Glomerular endothelial cell (primary cell): ENCODE data around the gene CENPC. TPM values are rescaled to one million over a fixed set of nuclear protein-coding genes. Genes with fewer than 3 reads are reported as not detected.
"Not testable (repeated sequence)": the region's sequence is repeated elsewhere in the genome, so short reads cannot be mapped to it uniquely, and the experiment has no call there.

Source experiments
- DNase-seq: peaks from one replicate; pipeline ENCODE4 v3.0.0-alpha.2; 2011; ENCODE audit warnings: low read depth, low spot score; ENCODE audit errors: extremely low read depth
- total RNA-seq: library from RNA; depleted of rRNA; stranded (reverse); fragments of >200 nt; gene quantifications from 2 replicates; pipeline ENCODE4 v1.2.3, GENCODE V29; 2015

CENPC gene
- total RNA-seq, 1 donor from 2014 or later: 10.2 TPM

DNA sequence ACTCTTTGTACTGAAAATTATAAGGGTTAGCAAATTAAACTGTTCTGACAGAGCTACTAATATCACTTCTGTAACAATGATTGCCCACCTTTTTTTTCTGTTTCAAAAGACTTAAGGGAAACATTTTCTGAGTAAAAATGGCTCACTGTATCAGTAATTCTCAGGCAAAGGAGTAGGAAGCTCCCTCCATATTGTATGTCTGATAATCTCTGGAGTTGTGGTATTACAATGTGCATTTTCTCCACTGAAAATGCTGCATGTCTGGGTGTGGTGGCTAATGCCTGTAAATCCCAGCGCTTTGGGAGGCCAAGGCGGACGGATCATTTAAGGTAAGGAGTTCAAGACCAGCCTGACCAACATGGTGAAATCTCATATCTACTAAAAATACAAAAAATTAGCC lies 8.8 kb upstream of the CENPC start:
- DNase-seq: no peak

- not testable (repeated sequence) for DNase-seq
Measured at GRCh38 chr4:67552146-67552792, 7.0 kb upstream of the CENPC start.

DNA sequence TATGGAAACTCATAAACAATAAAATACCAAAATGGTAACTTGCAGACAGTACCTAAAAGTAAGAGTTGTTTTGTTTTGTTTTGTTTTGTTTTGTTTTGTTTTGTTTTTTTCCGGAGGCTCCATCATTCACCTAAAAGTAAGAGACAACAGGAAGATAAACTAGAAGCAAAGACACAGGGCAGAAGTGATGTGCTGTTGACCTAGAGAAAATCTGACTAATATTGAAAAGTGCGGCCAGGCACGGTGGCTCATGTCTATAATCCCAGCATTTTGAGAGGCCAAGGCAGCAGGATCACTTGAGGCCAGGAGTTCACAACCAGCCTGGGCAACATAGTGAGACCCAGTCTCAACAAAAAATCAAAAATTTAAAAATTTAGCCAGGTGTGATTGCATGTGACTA lies 5.6 kb upstream of the CENPC start:
- no peak for DNase-seq

DNA sequence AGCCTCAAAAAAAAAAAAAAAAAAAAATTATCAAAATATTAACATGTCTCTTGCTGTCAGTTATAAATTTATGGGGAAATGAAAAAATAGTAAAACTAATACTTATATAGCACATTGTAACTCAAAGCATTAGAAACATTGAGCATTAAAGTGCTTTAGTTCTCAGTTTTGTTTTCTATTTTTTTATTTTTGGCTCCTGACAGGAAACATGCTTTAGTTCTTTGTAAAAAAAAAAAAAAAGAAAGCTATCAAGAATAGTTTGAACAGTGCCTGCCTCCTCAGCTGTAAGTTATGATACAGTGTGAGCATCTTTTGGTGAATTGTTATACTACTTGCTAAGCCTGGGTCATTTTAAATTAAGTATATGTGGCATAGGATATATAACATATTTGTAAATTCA lies 5.1 kb upstream of the CENPC start:
- no peak for DNase-seq

DNA sequence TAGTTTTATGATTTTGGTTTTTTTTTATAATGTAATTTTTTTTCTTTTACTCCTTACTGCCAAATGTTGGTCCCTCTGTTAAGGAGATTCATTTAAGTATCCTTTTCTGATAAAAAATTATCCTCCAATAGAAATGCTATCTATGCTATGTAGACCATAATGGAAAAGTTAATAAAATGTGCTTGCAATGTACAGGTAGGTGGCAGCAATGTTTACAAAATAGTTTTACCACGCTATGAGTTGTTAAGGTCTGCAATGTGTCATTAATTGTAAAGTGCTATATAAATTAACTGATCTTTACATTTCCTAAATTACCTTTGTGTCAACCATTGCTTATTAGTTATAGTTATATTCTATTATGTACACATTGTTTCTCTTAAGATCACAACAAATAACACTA lies 3.8 kb upstream of the CENPC start:
- no peak for DNase-seq

DNA sequence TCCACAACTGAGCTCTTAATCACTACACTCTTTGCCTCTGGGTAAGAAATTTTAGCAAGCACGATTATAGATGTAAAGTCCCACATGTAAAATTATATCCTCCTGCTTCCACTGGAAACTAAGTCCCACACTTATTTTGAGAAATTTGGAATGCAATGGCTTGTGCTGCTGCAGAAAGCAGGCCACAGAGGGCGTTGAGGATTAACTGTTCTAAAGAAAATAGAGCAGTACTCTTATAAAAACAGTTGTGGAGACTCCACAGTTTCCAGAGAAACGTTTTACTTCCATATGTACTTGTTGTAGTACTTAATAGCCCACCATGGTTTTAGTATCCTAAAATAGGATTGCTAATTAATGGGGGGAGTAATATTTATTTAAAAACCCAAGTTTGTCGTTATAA lies 1.7 kb upstream of the CENPC start:
- DNase-seq: no peak

GRCh38 chr4:67546004-67546356 lies 677 bp upstream of the CENPC start:
- no peak for DNase-seq

- no peak for DNase-seq
Measured at GRCh38 chr4:67542076-67542475, 3.2 kb downstream of the CENPC start.

- no peak for DNase-seq
Measured at GRCh38 chr4:67539830-67540229, 5.5 kb downstream of the CENPC start.

DNA sequence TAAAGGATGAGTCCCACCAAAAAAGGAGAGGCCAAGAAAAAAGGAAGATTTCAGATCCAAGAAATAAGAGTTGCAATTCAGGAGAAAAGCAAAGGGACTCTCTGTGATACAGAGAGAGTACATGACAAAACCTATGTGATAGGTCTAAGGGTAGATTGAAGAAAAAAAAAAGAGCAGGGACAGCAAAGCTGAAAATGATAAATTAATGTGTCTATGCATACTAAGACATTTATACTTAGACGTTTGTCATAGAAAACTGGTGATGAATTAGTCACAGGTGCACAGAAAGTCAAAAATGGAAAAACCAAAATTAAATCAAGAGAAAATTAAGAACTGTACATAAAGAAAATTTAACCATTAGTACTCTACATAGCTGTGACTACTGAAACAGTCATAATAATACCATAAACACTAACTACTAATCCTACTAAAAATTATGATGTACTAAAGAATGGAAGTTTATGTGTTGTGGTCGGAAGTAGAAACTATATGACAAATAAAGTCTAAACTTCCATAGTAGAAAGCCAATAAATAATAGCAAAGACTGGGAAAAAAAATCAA lies 9.9 kb downstream of the CENPC start:
- no peak for DNase-seq

DNA sequence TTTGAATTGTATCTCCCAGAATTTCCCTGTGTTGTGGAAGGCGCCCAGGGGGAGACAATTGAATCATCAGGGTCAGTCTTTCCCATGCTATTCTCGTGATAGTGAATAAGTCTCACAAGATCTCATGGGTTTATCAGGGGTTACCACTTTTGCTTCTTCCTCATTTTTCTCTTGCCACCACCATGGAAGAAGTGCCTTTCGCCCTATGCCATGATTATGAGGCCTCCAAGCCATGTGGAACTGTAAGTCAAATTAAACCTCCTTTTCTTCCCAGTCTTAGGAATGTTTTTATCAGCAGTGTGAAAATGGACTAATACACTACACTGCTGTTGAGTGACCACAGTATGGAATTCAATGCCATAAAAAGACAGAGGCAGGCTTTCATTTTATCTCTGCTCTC lies 12.2 kb downstream of the CENPC start:
- no peak for DNase-seq

GRCh38 chr4:67532397-67532796 lies 12.9 kb downstream of the CENPC start:
- not testable (repeated sequence) for DNase-seq

DNA sequence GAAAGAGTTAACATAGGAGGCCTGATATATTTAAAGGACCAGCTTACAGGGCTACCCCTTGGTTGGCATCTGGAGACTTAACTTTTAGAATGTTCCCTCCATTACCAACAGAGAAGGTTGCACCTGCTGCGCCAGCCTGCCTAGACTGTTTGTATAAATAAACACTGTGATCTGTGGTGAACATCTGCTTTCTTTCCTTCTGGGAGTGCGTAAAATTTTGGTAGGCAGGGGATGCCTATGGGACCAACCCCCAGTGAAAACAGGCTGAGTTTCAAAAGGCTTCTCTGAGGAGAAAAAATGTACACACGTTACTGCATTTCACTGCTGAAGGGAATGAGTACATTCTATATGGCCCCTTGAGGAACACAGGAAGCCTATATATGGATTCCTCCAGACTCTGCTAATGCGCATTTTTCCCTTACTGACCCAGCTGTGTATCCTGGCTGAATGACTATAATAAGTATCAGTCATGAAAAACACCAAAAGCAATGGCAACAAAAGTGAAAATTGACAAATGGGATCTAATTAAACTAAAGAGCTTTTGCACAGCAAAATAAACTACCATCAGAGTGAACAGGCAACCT lies 13.8 kb downstream of the CENPC start:
- DNase-seq: no peak

DNA sequence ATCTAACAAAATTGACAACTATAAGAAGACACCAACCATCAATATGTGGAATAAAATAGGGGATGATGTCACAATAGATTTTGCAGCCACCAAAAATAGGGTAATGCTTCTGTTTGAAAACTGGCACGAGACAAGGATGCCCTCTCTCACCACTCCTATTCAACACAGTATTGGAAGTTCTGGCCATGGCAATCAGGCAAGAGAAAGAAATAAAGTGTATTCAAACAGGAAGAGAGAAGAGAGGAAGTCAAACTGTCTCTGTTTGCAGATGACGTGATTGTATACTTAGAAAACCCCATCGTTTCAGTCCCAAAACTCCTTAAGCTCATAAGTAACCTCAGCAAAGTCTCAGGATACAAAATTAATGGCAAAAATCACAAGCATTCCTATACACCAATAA lies 21.2 kb downstream of the CENPC start:
- not testable (repeated sequence) for DNase-seq

- DNase-seq: peak; percentile 57
Measured at GRCh38 chr4:67522851-67523671, 22.2 kb downstream of the CENPC start.

DNA sequence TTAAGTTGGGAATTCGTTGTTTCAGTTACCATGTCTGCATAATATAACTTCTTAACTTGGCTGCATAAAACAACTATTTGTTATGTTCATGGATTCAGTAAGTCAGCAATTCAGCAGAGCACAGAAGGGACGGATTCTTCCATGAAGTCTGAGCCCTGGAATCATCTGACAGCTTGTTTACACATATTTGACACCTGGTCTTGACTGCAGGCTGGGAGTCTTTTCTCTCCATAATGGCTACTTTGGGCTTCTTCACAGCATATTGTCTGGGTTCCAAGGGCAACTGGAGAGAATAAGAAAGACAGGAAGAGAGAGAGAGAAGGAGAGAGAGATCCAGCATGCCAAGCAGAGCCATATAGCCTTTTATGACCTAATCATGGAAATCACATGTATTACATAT lies 23.1 kb downstream of the CENPC start:
- no peak for DNase-seq

- DNase-seq: no peak
Measured at GRCh38 chr4:67521506-67521905, 23.8 kb downstream of the CENPC start.

DNA sequence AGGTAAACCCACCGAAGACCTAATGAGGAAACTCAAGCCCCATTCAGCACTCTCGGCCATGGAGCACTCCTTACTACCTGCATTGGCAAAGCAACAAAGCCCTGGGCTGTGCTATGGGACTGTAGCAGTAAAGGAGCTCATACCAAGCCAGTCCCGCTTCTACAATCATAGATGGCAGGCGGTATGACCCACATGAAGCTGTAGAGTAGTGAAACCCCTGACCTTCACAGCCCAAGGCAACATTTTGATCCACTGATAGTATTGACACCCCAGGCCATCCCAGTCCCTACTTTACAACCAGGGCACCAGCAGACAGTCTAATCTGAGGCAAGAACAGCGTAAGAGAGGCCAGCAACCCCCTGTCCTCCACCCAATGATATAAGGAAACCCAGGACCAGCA lies 25.2 kb downstream of the CENPC start:
- DNase-seq: no peak

DNA sequence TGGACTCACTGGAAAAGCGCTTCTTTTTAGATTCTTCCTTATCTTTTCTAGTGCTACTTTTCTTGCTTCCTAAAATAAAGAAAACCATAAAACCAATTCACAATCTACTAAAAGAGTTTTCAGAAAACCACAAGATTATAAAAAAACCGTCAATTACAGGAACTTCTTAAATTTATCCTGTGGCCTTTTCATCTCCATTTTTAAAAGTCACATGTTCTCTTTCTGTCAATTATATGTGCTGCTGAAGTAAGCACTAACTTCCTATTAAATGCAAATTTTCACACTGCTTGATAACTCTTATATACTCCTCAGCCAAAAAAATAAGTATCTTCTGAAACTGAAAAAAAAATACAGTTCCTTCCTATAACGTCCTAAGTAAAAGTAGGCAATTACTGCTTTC lies 32.8 kb downstream of the CENPC start:
- no peak for DNase-seq

GRCh38 chr4:67500373-67500772 lies 44.9 kb downstream of the CENPC start:
- no peak for DNase-seq

GRCh38 chr4:67499799-67500198 lies 45.5 kb downstream of the CENPC start:
- no peak for DNase-seq
